T-helper 2 cell treated with Interferon-gamma antibody and Interleukin-4, amounts not matched to agents 5 μg/mL and 100 μg/mL, for 36 hours (primary cell): Measurements from ENCODE around the gene GABRG3.

ENCODE experiments used
- DNase-seq: peaks from one replicate; pipeline ENCODE4 v3.0.0; 2021; ENCODE audit warnings: low spot score
- H3K27ac Mint-ChIP-seq: one replicate; pipeline ENCODE4 v1.8.0; 2021; ENCODE audit warnings: mild to moderate bottlenecking, mixed read lengths
- H3K27me3 Mint-ChIP-seq: one replicate; pipeline ENCODE4 v1.8.0; 2021; ENCODE audit warnings: low read depth, mixed read lengths
- H3K36me3 Mint-ChIP-seq: one replicate; pipeline ENCODE4 v1.8.0; 2021; ENCODE audit warnings: low read depth, mixed read lengths
- H3K4me1 Mint-ChIP-seq: one replicate; pipeline ENCODE4 v1.8.0; 2021; ENCODE audit warnings: low read depth, mixed read lengths
- H3K4me3 Mint-ChIP-seq: one replicate; pipeline ENCODE4 v1.8.0; 2022; ENCODE audit warnings: mild to moderate bottlenecking, moderate library complexity, mixed read lengths
- H3K9me3 Mint-ChIP-seq: one replicate; pipeline ENCODE4 v1.8.0; 2021; ENCODE audit warnings: mixed read lengths

GABRG3 gene

DNA sequence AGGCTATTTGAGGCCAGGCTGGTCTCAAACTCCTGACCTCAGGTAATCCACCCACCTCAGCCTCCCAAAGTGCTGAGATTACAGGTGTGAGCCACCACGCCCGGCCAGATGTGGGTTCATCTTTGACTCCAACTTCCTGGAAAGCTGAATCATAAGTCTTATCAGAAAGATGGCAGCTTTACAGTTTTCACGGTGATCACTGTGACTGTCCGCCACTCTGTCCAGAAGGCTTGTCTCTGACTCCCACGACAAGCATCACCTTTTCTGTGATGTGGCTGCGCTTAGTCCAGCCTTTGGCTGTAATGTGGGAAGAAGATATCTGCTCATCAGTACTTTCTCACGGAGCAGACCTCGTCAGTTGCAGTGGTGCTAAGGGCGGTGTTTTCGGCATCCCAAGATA, 527.7 kb downstream of the GABRG3 start:
- Mint-ChIP-seq H3K27me3 (no peaks in the 10 kb centered on the region), H3K9me3 (peaks cover 39% of the 10 kb centered on the region), H3K4me3 (no peak overlapping the region), H3K36me3 (no peaks in the 10 kb centered on the region), H3K27ac (no peak overlapping the region), H3K4me1 (no peaks in the 10 kb centered on the region)
- no peak for DNase-seq

GRCh38 chr15:27499191-27499590, 528.2 kb downstream of the GABRG3 start:
- Mint-ChIP-seq H3K27me3 (no peaks in the 10 kb centered on the region), H3K4me3 (no peak overlapping the region), H3K4me1 (no peaks in the 10 kb centered on the region), H3K9me3 (peaks cover 41% of the 10 kb centered on the region), H3K27ac (no peak overlapping the region), H3K36me3 (no peaks in the 10 kb centered on the region)
- DNase-seq = no peak

GRCh38 chr15:27499719-27500118, 528.7 kb downstream of the GABRG3 start:
- no peak for DNase-seq
- Mint-ChIP-seq H3K9me3 (peaks cover 42% of the 10 kb centered on the region), H3K4me1 (no peaks in the 10 kb centered on the region), H3K36me3 (no peaks in the 10 kb centered on the region), H3K27ac (no peak overlapping the region), H3K4me3 (no peak overlapping the region), H3K27me3 (no peaks in the 10 kb centered on the region)

DNA sequence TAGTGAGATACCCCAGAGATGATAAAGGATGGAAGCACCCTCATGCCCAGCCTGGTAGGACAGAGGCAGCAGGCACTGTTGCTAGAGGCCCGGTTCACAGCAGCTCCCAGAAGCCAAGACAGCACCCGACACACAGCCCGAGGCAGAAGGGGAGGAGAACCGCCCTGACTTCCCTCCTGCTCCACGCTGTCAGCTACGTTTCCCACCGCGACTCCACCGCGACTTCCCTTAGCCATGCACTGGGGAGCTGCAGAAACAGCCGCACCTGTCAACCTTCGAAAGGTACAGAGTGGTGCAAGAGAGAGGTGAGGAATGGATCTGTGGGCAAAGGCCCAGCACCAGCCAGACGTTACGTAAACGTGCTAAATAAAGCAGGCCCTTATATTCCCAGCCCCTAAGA, 529.2 kb downstream of the GABRG3 start:
- no peak for DNase-seq
- H3K4me3 Mint-ChIP-seq = no peak overlapping the region
- H3K27ac Mint-ChIP-seq = no peak overlapping the region
- peaks cover 46% of the 10 kb centered on the region for H3K9me3 Mint-ChIP-seq
- no peaks in the 10 kb centered on the region for H3K36me3 Mint-ChIP-seq
- no peaks in the 10 kb centered on the region for H3K27me3 Mint-ChIP-seq
- H3K4me1 Mint-ChIP-seq = no peaks in the 10 kb centered on the region

DNA sequence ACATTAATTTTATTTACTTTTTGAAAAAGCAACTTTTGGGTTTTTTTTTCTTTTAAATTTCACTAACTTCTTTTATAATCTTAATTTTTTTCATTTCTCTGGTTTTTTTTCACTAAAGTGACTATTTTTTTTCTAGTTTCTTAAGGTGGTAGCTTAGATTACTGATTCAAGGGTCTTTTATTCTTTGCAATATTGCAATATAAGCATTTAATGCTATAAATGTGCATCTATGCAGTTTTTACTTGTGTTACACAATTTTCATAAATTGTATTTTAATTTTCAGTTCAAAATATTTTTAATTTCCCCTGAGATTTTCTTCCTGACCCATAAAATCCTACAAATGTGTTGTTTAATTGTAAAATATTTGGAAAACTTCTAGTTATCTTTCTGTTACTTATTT, 535.8 kb downstream of the GABRG3 start:
- Mint-ChIP-seq H3K27me3 (no peaks in the 10 kb centered on the region), H3K36me3 (no peaks in the 10 kb centered on the region)
- no peak for DNase-seq

DNA sequence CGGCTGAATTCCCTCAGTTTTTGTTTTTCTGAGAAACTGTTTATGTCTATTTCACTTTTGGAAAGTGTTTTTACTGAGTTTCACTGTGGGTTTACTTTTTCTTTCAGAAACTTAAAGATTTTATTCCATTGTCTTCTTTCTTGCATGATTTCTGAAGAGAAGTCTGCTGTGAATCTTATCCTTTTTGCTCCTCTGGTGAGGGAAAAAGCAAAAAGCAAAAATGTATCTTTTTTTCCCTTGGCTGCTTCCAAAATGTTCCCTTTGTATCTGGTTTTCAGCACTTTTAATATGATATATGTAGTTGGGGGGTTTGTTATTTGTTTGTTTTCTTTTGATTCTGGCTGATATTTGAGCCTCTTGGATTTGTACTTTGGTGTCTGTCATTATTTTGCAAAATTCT, 538.0 kb downstream of the GABRG3 start:
- Mint-ChIP-seq H3K4me1 (no peaks in the 10 kb centered on the region), H3K9me3 (peaks cover 57% of the 10 kb centered on the region)

More for the DNA sequence above, 535.8 kb downstream of the GABRG3 start:
- Mint-ChIP-seq H3K27ac (no peak overlapping the region), H3K4me1 (no peaks in the 10 kb centered on the region), H3K9me3 (peaks cover 48% of the 10 kb centered on the region), H3K4me3 (no peak overlapping the region)

DNA sequence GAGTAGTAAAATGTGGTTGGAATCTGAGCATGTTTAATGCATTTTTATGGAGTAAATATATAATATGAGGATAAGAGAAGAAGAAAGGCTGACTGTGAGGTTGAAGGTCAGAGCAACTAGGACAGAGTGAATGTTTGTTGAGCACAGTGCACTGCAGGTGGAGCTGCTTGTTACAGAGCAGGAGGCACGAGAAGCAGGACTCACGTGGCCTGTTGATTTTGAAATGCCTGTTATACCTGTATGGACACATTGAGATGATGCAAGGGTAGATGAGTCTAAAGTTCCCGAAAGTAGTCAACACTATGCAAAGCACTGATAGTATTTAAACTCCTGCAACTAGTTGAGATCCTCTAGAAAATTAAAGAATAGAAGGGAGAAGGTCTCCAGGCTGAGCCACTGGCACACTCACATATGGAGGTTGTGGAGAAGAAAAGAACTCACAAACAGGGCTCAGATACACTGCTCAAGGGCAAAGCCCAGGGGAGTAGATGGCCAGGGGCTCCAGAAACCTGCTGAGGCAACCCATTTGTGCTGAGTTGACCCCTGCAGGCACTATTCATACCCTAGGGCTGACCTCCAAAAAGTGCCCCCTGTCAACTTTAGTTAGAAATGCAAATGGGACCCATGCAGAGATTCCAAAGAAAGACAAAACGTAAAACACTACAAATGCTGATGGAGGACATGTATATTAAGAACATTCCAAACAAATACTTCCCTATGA, 541.5 kb downstream of the GABRG3 start:
- no peaks in the 10 kb centered on the region for H3K27me3 Mint-ChIP-seq
- no peaks in the 10 kb centered on the region for H3K36me3 Mint-ChIP-seq
- no peaks in the 10 kb centered on the region for H3K4me1 Mint-ChIP-seq
- H3K9me3 Mint-ChIP-seq = peaks cover 70% of the 10 kb centered on the region
- H3K27ac Mint-ChIP-seq = no peak overlapping the region
- no peak for DNase-seq
- no peak overlapping the region for H3K4me3 Mint-ChIP-seq

More for the DNA sequence above, 538.0 kb downstream of the GABRG3 start:
- H3K27ac Mint-ChIP-seq = no peak overlapping the region
- H3K36me3 Mint-ChIP-seq = no peaks in the 10 kb centered on the region
- no peak for DNase-seq
- H3K27me3 Mint-ChIP-seq = no peaks in the 10 kb centered on the region
- no peak overlapping the region for H3K4me3 Mint-ChIP-seq

DNA sequence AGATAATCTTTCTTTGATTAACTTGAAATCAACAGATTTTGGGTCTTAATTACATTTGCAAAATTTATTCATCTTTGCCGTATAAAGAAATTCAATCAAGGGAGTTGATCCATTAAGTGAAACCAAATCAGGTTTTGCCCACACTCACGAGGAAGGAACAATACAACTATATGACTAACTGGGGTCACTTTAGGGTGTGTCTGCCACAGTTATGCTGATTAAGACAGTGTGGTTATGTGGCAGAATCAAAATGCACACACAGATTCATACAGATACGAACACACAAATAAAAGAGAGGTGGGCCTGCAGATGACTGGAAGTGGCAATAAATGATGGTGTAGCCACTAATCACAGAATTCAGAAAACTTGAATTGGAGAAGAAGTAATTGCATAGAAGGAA, 543.5 kb downstream of the GABRG3 start:
- Mint-ChIP-seq H3K4me3 (no peak overlapping the region), H3K4me1 (no peaks in the 10 kb centered on the region), H3K36me3 (no peaks in the 10 kb centered on the region), H3K27ac (no peak overlapping the region), H3K9me3 (peaks cover 78% of the 10 kb centered on the region), H3K27me3 (no peaks in the 10 kb centered on the region)
- DNase-seq = no peak

- H3K27me3 Mint-ChIP-seq = no peaks in the 10 kb centered on the region
- no peak overlapping the region for H3K4me3 Mint-ChIP-seq
- peaks cover 63% of the 10 kb centered on the region for H3K9me3 Mint-ChIP-seq
Measured at GRCh38 chr15:27527490-27528067, 556.6 kb downstream of the GABRG3 start.

DNA sequence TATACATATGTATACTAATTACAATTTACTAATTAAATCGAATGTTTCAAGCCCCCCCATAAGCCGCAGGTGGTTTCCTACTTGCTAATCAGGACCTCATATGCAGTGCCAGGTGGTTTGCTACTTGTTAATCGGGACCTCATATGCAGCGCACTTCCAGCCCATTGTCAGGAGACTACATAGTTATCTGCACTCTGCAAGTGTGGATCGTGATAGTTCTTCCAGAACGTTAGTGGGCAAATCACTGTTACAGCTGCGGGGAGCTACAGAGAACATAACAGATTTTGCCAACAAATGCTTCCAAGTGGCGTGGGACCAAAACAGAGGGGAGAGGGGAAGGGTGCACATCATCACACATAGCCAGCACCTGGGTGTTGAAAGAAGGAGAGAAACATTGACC, 558.4 kb downstream of the GABRG3 start:
- Mint-ChIP-seq H3K4me1 (no peaks in the 10 kb centered on the region), H3K27ac (no peak overlapping the region), H3K9me3 (peaks cover 56% of the 10 kb centered on the region), H3K36me3 (no peaks in the 10 kb centered on the region), H3K4me3 (no peak overlapping the region), H3K27me3 (no peaks in the 10 kb centered on the region)
- DNase-seq = no peak

More at GRCh38 chr15:27527490-27528067, 556.6 kb downstream of the GABRG3 start:
- Mint-ChIP-seq H3K36me3 (no peaks in the 10 kb centered on the region), H3K4me1 (no peaks in the 10 kb centered on the region), H3K27ac (no peak overlapping the region)
- no peak for DNase-seq

DNA sequence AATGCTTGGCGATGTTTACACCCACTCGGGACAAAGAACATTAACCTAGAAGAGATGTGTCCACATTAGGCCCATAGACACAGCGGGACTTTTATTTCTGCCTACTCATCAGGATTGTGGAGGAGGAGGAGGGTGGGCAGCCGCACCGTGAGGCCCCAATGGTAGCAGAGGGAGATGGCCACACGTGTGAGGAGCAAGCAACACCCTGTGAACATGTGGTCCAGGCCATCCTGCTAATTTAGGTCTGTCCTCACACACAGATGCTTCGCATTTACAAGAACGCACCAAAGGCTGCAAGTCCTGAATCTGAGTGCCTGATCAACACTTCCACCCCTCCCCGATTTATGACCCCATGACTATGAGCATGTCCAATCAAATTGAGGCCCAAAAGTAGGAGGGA, 560.0 kb downstream of the GABRG3 start:
- H3K4me3 Mint-ChIP-seq = no peak overlapping the region
- no peaks in the 10 kb centered on the region for H3K36me3 Mint-ChIP-seq
- no peak for DNase-seq
- no peaks in the 10 kb centered on the region for H3K4me1 Mint-ChIP-seq
- peaks cover 54% of the 10 kb centered on the region for H3K9me3 Mint-ChIP-seq
- H3K27ac Mint-ChIP-seq = no peak overlapping the region
- H3K27me3 Mint-ChIP-seq = no peaks in the 10 kb centered on the region

GRCh38 chr15:27532358-27532757, 561.4 kb downstream of the GABRG3 start:
- Mint-ChIP-seq H3K9me3 (peaks cover 41% of the 10 kb centered on the region), H3K4me1 (no peaks in the 10 kb centered on the region)

DNA sequence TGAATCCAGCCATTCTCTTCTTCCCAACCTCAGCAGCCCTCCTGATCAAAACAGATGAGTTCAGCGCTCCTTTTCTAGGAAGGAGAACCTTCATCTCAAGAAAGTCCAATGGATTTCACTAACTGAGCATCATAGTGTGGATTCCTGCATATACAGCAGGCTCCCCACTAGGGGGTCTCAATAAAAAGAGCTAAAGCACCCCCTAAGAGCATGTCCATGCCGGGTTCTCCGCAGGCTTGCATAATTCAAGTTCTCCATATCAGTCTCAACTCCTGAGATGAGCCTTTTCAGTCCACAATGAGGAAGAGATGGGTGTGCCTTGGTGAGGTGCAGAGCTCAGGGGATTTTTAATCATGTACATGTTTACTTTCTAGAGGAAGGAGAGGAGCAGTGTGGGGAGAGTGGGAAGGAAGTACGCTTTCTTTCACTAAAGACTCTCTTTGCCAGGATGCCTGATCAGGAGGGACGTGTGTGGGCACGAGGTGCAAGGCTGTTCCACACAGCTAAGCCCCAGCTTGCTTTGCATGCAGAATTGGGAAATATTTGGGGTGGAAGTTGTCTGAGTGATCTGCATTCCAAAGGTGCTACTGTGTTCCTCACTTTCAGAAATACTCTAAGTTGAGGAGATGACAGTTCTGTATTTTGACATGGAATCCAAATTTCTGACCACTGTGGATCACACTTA, 564.6 kb downstream of the GABRG3 start:
- H3K4me3 Mint-ChIP-seq = no peak overlapping the region
- DNase-seq = no peak
- H3K9me3 Mint-ChIP-seq = peaks cover 34% of the 10 kb centered on the region
- no peaks in the 10 kb centered on the region for H3K4me1 Mint-ChIP-seq
- H3K27ac Mint-ChIP-seq = no peak overlapping the region
- no peaks in the 10 kb centered on the region for H3K27me3 Mint-ChIP-seq
- no peaks in the 10 kb centered on the region for H3K36me3 Mint-ChIP-seq

More at GRCh38 chr15:27532358-27532757, 561.4 kb downstream of the GABRG3 start:
- no peaks in the 10 kb centered on the region for H3K27me3 Mint-ChIP-seq
- H3K4me3 Mint-ChIP-seq = no peak overlapping the region
- no peak overlapping the region for H3K27ac Mint-ChIP-seq
- H3K36me3 Mint-ChIP-seq = no peaks in the 10 kb centered on the region
- no peak for DNase-seq

GRCh38 chr15:27538325-27538724, 567.3 kb downstream of the GABRG3 start:
- no peaks in the 10 kb centered on the region for H3K36me3 Mint-ChIP-seq
- H3K27ac Mint-ChIP-seq = no peak overlapping the region
- H3K9me3 Mint-ChIP-seq = peaks cover 31% of the 10 kb centered on the region
- H3K27me3 Mint-ChIP-seq = no peaks in the 10 kb centered on the region
- H3K4me3 Mint-ChIP-seq = no peak overlapping the region
- no peak for DNase-seq
- H3K4me1 Mint-ChIP-seq = no peaks in the 10 kb centered on the region
